C4-2B (cell line): Measurements from ENCODE around the gene MAP4K3.

ENCODE experiments used
- H3K27ac ChIP-seq: fragments of 450-650 bp; 2 replicates; pipeline ENCODE4 v1.5.1; 2017
- CTCF ChIP-seq: fragments of 450-650 bp; conservative IDR thresholded peaks from 2 replicates; pipeline ENCODE4 v1.5.1; 2017; ENCODE audit warnings: mild to moderate bottlenecking
- ZFX ChIP-seq: fragments of 450-650 bp; IDR thresholded peaks from 2 replicates; pipeline ENCODE4 v1.6.1; 2017

Gene MAP4K3

GRCh38 chr2:39220136-39220535 lies 216.9 kb downstream of the MAP4K3 start:
- no peak overlapping the region for H3K27ac ChIP-seq
- TF ChIP-seq ZFX (no peak), CTCF (no peak)

GRCh38 chr2:39218391-39218790 lies 218.7 kb downstream of the MAP4K3 start:
- TF ChIP-seq CTCF = no peak
- no peak for TF ChIP-seq ZFX
- no peak overlapping the region for H3K27ac ChIP-seq

- no peak for TF ChIP-seq CTCF
- TF ChIP-seq ZFX = no peak
- H3K27ac ChIP-seq = no peak overlapping the region
Observed at GRCh38 chr2:39217192-39217550, 219.9 kb downstream of the MAP4K3 start.

DNA sequence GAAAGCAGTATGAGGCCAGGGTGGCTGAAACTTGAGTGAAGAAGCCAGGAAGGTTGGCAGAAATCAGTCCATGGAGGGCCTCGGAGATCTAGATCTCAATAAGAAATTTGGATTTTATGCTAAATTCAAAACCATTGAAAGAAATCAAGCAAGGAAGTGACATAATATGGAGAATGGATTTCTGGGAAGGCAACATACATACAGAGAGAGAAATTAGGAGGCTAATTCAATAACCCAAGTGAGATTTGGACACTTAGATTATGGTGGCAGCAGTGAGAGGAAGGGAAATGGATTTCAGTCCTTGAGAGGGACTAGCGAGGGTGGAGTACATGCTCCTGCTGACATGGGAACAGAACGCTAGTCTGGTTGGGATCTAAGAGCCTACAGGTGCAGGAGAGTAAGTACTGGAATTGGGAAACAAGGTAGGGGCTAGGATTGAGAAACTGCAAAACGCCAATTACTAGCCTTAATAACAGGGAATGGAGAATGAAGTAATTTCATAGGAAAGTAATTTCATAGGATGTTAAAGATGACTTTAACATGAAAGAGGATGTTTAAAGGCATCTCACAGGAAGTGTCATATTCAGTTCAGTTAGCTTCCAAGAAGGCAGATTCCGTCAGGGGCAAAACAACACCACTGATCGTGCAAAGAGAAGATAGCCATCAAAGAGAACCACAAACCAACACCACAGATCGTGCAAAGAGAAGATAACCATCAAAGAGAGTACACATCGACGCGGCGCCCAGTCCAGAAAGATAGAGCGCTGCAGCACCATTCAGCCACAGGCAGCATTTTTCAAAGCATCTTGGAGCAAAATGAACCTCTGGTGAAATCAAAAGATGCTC lies 220.5 kb downstream of the MAP4K3 start:
- no peak overlapping the region for H3K27ac ChIP-seq
- no peak for TF ChIP-seq CTCF
- no peak for TF ChIP-seq ZFX

DNA sequence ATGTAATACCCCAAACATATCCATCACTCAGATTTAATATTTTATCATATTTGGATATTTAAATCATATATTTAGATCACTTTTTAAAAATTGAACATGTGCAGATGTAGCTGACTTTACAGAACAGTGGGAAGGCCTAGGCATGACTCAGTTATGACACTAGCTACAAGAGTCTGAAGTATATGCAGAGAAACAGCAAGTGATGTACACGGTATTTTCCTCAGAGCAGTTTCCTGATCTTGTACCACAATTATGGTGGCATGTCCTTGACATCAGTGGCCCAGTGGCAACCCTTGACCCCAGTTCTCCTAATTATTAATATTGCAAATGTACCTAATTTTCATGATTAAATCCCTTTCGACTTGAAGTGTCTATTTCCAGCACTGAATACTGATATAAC lies 221.5 kb downstream of the MAP4K3 start:
- no peak overlapping the region for H3K27ac ChIP-seq
- no peak for TF ChIP-seq ZFX
- TF ChIP-seq CTCF = no peak

GRCh38 chr2:39213015-39213414 lies 224.1 kb downstream of the MAP4K3 start:
- H3K27ac ChIP-seq = no peak overlapping the region
- TF ChIP-seq ZFX = no peak
- TF ChIP-seq CTCF = no peak

DNA sequence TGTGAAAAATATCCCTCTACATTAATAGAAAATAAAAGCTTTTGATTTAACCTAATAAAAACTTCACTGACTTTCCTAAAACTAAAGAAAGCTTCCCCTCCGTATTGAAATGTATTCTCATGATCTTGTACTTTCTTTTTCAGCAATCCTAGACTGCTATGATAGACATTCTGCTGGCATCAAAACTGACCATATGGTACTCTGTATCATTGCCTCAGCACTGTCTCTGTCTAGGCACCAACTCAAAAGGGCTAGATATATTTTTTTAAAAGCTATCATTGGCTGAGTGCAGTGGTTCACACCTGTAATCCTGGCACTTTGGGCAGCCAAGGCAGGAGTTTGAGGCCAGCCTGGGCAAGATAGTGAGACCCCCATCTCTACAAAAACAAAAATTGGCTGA lies 226.2 kb downstream of the MAP4K3 start:
- H3K27ac ChIP-seq = no peak overlapping the region
- TF ChIP-seq ZFX (no peak), CTCF (no peak)
